GM03348 (cell line): ENCODE results near the gene GRIK3.

Source experiments
- DNase-seq: peaks from one replicate; pipeline ENCODE4 v3.0.0; 2012; ENCODE audit warnings: low spot score

Gene GRIK3

DNA sequence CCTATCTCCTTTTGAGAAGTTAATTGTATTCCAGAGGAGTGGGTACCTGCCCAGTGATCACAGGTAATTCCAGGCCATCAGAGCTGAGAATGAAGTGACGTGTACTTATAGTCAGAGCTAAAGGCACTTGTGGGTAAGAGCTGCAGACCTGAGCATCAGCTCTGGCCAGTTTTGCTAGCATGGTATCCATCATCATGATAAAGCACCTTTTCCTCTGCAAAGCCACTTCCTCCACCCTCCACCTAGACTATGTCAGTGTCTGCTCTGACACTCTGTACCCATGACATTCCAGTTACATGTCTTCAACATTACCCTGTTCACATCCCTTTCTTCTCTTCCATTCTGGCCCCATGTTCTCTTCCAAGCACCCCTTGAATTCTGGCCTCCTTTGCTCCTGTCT lies 157.3 kb downstream of the GRIK3 start:
- no peak for DNase-seq

GRCh38 chr1:36874271-36875060 lies 159.8 kb downstream of the GRIK3 start:
- no peak for DNase-seq

DNA sequence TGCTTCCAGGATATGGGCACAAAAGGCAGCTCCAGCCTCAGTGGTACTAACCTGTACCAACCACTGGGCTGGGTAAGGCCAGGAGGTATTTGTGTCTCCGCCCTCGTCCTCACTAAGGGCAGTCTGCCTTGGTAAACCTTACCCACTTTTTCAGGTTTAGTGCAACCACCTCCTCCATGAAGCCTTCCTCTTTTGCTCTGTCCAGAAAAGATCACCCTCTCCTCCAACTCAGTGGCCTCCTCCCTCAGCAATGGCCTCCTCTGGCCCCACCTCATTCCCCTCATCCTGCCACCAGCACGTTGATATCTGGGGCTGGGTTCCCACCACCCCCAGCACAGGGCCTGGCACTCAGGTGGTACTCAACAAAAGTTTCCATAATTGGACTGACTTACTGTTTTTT lies 161.5 kb downstream of the GRIK3 start:
- no peak for DNase-seq

DNA sequence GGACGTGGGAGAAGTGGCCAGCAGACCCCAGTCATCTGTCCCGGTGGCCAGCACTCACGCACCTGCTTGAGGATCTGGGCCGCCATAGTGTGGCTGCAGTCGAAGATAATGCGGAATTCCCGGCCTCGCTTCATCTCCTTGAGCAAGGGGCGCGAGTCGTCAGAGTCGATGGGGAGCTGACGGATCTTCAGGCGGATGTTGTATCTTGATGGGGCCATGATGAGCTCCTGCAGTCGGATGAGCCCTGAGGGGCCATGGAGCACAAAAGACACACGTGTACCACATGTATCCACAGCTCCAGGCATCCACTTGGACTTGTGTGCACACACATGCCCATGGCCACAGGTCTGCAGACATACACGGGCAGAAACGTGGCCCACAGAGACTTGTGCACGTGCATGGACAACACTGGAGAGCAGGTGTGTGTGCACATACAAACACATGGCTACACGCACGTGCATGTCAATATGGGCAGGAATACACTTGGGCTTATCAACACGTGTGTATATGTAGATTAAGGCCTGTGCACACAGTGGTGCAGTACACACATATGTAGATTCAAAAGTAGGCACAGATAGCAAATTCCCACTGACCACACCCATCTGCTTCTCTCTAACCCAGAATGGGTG lies 162.1 kb downstream of the GRIK3 start:
- no peak for DNase-seq

DNA sequence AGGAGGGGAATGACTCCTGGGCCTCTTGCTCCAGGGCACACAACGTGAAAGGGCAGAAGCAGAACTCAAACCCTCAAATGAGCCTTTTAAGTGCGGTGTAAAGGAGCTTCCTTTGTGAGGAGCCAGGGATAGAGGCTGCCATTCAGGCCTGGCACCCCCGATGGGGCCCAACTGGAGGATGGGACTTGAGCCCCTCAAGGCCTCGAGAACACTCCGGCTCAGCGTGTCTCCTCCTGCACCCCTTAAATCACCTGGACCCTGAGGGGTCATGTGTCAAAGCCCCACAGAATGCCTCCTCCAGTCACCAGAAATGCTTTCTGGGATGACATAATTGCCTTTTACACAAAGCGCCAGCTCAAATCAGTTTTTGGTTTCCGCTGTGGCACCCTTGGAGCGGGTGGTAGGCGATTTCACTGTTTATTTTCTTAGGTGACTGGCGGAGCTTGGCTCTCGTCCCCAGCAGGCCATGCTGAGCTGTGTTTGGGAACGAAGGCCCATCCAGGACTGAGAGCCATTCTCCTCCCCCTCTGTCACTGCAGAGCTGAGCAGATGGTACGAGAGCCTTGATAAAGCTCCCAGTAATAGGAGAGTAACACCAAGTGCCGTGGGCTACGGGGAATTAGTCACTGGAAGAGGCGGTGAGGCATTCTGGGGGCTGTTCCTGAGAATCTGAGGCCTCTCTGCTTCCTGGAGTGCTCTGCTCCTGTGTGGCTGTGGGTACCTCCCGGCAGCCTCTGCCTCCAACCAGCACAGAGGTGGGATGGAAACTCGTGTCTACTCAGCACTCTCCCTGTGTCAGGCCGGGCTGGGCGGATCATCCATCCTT lies 163.0 kb downstream of the GRIK3 start:
- DNase-seq: no peak

DNA sequence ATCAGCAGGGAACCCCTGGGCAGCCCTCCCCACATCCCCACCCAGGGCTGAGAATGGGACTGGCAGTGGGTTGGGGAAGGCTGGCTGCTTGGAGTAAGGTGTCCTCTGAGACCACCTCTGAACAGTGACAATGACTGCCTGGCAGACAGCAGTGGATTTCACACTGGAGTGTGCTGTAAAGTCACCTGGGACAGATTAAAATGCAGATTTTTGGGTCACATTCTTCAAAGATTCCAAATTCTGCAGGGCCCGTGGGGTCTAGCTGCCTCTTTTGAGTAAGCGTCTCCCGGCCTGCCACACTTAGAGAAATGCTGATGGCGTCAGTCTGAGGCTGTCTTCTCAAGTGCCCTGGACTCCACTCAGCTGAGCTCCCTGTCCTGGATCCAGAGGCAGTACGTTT lies 164.5 kb downstream of the GRIK3 start:
- no peak for DNase-seq

DNA sequence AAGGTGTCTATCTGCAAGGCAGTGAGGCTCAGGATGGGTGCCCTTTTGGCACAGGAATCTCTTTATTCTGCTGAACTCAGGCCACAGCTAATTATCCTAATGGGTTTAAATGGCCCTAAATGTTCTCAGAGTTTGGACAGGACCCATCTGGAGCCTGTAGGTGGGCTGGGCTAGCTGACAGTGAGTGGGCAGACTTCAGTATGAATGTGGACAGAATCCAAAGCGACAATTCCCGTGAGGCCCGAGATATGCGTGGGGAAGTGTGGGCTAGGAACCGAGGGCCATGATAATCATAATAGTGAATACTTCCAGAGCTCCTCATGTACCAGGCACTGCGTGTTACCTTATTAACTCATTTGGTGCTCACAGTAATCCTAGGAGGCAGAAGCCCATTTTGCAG lies 165.3 kb downstream of the GRIK3 start:
- DNase-seq: no peak

DNA sequence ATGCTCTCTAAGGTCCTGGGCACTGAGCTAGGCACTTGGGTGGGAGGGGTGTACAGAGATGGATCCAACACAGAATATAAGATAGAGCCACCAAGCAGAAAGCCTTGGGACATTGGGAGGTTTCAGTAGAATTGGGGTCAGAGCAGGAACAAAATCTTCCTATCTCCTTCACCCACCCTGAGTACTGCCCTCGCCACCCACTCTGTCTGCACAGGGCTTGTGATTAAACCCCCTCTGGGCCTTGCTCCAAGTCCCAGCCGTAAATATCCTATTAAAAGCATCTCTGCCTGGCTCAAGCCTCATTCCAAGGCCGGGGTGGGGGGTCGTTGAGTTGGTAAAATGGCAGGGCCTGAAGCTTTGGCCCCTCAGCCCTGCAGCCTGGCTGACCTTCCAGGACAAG lies 166.7 kb downstream of the GRIK3 start:
- no peak for DNase-seq

- no peak for DNase-seq
These were observed 168.0 kb downstream of the GRIK3 start for GRCh38 chr1:36866169-36866814.

- no peak for DNase-seq
These were observed 168.8 kb downstream of the GRIK3 start for GRCh38 chr1:36865602-36865900.

DNA sequence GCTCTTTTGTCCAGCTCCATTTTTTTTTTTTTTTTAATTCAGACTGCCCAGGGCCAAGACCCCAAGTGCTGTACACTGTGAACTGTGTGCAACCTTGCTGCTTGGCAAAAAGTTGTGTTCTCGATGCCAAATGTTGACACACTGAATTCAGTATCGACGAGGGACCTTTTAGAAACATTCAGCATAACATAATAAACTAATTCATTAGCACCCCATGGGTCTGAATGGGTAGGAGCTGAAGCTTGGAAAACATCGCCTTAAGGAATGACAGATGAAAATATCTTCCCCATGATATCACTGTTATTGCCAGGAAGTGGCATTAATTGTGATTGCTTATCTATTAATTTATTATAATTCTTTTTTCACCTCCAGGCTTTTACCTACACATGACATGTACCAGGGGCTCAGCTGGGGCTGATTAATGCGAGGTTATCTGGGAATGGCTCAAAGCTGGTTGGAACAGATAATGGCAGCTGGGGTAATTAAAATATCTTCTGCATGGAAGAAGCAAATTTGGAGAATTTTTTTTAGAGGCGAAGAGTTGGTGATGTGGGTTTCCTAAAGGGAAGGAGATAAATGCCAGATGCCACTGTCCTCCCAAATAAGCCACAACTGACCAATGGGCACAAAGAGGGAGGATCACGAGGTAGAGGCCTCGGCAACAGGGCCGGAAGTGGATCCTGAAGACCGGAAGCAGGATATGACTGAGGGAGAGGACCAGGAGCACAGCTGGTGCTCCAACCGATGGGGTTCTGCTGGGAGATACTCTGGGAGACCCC lies 169.3 kb downstream of the GRIK3 start:
- DNase-seq: no peak

- no peak for DNase-seq
These were observed 170.0 kb downstream of the GRIK3 start for GRCh38 chr1:36864182-36864822.

DNA sequence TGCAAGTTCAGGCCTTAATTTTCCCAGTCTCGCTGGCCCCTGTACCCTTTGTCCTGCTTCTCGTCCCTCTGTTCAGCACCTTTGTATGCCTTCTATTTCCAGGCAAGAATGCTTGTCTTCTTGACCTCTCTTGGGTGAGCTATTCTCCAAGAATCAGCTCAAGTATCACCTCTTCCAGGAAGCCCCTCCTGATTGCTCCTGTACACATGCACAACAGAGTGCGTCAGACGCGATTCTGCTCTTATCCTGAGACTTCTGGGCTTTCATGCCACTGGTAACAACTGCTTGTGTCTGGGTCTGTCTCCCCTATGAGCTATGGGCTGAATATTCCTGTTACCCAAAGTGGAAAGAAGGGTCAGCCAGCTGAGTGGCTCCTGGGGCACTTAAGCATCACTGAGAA lies 170.8 kb downstream of the GRIK3 start:
- no peak for DNase-seq

- DNase-seq: no peak
These were observed 171.3 kb downstream of the GRIK3 start for GRCh38 chr1:36863061-36863460.

DNA sequence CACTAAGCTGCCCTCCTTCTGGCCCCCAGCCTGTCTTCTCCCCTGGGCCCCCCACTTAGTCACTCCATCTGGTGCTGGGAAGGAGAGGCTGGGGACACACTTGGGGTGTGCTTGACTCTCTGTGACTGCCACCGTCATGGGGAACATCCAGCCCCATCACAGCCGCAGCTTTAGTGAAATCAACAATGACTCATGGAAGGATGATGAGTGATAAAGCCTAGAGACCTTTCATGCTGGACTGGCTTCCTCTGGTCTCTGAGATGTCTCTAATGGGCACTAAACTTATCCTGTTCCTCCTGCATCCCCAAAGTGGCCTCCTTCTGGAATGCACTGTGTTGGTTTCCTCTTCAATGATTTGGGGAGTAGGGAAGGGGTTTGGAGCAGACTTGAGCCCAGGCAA lies 172.9 kb downstream of the GRIK3 start:
- DNase-seq: no peak

GRCh38 chr1:36859926-36860325 lies 174.4 kb downstream of the GRIK3 start:
- no peak for DNase-seq

GRCh38 chr1:36858981-36859380 lies 175.3 kb downstream of the GRIK3 start:
- DNase-seq: no peak

GRCh38 chr1:36858553-36858952 lies 175.8 kb downstream of the GRIK3 start:
- no peak for DNase-seq

- DNase-seq: no peak
These were observed 176.6 kb downstream of the GRIK3 start for GRCh38 chr1:36857754-36858153.

DNA sequence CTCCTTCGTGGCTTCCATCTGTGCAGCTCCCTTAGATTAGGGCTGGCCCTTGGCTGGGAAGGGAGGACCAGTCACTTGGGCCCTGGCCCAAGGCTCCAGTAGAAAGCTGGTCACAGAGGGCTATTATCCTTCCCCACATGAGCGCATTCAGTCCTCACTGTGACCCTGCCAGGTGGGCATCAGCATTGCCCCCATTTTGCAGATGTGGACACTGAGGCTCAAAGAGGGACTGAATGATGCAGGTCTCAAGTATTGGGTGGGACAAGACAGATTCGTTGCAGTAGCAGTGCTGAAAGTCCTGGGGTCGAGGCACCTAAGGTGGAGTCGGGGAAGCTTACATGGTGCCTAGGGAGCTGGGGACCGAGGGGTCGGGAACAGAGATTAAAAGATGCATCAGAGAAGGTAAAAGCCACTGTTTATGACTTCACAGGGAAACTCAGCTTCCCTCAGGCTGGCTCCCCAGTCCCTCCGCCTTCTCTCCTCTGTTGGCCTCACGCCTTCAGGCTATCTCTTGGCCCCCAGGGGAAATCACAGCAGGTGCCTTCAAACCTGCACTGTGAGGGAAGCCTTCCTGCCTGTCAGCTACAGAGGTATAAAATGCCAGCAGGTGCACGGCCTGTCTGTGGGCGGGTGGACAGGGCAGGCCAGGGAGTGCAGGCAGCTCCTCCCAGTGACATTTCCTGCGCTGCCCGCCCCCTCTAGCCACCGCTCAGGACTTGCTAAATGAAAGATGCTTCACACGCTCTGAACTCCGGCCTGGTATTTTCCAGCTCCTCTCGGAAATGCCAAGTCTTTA lies 178.4 kb downstream of the GRIK3 start:
- no peak for DNase-seq

DNA sequence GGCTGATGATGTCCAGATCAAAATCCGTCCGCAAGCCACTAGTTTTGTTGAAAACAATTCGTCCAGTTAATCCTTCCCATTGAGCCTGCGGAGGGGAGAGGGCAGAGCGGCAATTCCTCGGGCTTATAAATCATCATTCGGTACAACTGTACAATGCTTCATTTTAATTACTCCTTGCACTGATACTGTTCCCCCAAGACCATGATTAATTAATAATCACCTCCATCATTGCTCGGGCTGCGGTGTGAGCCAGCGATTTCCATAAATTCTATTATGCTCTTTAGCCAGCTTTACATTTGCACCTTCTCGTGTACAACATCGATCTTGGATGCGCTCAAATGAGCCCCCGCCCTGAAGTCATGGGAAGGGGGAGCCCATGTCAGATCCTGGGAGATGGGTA lies 180.7 kb downstream of the GRIK3 start:
- no peak for DNase-seq
